Activated CD4-positive, alpha-beta T cell treated with anti-CD3 and anti-CD28 coated beads for 48 hours (primary cell): ENCODE results near the gene NOTCH1.

ENCODE experiments used
- DNase-seq: peaks from one replicate; pipeline ENCODE4 v3.0.0-alpha.2; 2020

Gene NOTCH1

GRCh38 chr9:136530461-136531089 is 15.3 kb downstream of the NOTCH1 start:
- DNase-seq = no peak

DNA sequence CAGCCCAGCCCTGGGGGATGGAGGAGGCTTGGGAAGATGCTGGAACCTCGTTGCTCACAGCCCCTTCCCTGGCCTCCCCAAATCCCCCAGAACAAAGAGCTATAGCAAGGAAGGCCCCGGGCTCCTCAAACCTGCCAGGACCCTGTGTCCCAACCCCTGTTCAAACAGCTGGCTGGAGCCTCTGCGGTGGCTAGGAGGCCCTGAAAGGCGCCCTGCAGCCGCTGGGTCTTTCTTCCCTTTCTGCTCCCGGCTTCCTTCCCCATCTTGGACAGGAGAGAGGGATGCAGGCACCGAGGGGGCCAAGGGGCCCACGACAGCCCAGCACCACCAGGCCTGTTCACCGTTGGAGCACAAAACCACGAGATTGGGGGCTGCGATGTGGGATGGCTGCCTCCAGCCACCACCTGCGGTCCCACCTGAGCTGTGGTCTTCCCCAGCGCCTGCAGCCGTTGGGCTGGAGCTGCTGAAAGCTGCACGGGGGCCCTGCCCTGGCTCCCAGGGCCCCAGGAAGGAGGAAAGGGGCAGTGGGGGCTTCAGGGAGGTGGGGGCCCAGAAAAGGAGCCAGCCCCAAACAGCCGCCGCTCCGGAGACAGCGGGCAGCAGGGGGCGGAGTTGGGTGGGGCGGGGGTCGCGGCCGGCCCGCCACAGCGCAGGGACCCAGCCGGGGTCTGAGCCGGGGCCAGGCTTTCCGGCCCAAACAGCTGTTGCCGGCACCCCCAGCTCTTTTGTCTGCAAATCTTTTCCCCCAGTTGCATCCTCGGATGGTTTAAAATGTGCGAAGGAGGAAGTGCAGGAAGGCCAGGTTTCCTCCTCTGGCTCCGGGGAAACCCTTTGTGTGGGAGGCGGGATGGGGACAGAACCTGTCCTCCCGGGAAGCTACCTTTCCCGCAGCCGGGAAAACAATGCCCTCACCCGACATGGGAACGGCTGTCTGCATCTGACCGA is 16.1 kb downstream of the NOTCH1 start:
- DNase-seq = no peak

DNA sequence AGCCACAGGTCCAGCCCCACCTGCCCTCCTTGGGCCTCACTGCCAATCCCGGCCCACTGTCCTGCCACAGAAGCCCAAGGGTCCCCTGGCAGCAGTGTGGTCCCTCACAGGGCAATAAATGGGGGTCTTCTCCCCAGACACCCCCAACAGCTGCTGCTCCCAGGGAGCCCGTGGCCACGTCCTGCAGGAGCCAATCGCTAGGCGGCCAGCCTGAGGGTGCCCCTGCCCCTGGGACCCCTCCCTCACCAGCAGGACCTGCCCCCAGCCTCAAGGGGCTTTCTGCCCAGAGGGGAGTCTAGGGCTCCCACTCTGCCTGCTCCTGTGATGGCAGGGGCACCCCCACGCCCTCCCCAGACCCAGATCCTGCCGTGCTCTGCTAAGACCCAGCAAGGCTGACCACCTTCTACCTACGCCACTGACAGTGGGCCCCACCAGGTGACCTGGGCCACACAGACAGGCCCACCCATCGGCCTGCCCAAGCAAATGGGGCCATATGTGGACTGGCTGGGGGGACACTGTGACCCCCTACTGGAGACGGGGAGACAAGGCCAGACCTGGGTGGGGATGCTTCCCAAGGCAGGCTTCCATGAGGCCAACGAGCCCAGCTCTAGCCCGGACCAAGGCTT is 17.0 kb downstream of the NOTCH1 start:
- DNase-seq = no peak

GRCh38 chr9:136527721-136528710 is 17.8 kb downstream of the NOTCH1 start:
- DNase-seq = no peak

DNA sequence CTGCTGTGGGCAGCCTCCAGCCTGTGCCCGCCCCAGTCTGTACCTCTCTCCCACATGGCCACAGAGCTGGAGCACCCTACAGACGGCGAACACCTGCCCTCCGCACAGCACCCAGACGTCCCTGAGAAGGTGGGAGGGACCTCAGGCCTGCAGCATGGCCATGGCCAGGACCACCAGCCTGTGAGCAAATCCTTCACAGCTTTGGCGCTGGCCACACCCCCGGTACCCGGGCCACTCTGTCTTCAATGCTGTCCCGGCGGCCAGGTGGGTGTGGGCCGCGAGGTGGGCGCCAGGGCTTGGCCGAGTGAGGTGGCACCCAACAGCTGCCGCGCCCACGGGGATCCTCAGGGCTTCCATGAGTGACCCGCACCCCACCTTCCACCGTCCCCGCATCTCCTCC is 18.7 kb downstream of the NOTCH1 start:
- DNase-seq = no peak

- no peak for DNase-seq
These were observed 19.2 kb downstream of the NOTCH1 start for GRCh38 chr9:136526625-136527066.

DNA sequence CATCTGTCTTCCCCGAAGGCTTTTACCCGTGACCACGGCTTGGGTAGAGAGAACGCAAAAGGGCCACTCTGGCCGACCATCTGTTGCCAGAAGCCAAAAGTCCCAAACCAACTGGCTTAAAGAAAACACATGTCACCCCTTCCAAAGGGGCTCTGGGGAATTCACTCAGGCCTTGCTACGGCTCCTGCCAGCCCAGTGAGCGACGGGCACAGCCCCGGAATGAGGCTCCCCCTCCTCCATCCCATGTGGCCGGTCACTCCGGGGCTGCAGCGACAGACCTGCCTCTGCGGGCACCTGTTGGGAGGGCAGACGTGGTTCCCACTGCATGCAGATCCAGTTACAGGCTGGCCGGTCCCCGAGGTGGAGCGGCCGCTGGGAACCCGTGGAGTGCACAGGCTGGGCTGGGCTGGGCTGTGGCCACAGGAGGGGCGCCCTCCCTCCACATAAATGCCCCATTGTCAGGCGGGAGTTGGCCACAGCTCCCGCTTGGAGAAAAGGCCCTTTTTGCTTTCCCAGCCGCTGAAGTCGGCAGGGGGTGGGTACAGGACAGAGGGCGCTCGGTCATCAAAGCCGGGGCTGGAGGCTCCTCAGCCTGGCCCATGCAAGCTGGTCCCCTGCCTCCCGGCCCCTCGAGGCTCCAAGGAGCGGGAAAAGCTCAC is 19.9 kb downstream of the NOTCH1 start:
- DNase-seq = no peak

DNA sequence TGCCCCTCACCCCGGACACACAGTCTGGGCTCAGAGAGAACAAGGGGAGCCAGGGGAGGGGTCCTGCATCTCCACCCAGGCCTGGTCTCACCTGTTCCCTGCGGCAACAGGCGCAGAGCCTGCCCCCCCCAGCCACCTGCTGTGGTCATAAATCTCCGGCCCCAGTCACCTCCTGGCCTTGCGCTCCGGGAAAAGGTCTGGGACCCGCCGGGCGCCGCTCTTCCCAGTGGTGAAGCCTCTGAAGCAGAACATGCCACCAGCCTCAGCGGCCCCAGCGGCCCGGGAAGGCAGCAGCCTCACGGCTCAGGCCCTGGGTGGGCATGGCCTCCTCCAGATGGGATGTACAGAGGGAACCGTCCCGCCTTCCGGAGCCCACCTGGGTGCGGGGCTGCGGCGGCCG is 20.6 kb downstream of the NOTCH1 start:
- DNase-seq = no peak

DNA sequence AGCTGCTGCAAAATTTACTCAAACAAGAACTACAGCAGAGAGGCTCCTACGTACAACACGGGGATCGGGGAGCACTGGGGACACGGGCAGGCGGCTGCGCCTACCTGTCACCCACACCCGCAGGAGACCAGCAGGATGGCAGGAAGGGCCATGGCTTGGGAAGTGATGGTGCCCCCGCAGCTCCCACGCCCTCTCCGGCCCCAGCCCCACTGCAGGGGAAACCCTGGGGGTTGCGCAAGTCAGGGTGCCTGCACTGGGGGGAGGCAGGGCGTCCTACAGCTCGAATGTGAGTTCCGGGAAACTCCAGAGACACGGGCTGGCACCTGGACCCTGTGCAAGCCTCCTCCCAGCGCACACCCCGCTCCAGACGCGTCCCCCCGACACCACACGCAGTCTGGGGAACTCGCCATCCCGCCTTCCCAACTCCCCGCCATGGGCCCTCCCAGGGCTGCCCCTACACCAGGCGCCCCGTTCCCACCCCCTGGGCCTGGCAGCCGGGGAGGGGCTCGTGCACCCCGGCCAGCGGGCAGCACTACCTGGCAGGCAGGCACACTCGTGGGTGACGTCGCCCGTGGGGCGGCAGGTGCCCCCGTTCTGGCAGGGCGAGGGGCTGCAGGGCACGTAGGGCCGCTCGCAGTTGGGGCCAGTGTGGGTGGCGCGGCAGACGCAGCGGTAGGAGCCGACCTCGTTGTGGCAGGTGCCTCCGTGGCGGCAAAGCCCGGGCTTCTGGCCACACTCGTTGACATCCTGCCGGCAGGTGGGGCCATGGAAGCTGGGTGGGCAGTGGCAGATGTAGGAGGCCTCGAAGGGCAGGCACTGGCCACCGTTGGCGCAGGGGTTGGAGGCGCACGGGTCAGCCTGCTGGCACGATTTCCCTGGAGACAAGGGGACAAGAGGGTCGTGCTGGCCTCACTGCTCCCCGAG is 23.3 kb downstream of the NOTCH1 start:
- no peak for DNase-seq

- no peak for DNase-seq
These were observed 24.3 kb downstream of the NOTCH1 start for GRCh38 chr9:136521537-136521936.

DNA sequence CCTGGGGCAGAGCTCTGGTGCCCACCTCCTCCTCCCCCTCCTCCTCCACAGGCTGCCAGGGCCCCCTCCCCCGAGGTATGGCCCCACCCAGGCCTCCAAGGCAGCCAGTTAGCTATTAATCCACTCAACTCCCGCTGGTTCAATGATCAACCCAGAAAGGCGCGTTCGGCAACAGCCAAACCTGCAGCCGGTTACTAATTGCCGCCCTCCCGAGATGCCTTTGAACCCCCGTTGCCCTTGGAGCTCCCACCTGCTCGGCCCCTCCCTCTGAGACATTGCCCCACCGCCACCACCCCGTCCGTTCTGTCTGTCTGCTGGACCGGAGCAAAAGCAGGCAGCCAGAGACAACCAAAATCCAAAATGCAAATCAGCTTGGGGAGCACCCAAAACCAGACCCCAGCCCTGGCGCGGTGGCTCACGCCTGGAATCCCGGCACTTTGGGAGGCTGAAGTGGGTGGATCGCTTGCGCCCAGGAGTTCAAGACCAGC is 25.8 kb downstream of the NOTCH1 start:
- no peak for DNase-seq

DNA sequence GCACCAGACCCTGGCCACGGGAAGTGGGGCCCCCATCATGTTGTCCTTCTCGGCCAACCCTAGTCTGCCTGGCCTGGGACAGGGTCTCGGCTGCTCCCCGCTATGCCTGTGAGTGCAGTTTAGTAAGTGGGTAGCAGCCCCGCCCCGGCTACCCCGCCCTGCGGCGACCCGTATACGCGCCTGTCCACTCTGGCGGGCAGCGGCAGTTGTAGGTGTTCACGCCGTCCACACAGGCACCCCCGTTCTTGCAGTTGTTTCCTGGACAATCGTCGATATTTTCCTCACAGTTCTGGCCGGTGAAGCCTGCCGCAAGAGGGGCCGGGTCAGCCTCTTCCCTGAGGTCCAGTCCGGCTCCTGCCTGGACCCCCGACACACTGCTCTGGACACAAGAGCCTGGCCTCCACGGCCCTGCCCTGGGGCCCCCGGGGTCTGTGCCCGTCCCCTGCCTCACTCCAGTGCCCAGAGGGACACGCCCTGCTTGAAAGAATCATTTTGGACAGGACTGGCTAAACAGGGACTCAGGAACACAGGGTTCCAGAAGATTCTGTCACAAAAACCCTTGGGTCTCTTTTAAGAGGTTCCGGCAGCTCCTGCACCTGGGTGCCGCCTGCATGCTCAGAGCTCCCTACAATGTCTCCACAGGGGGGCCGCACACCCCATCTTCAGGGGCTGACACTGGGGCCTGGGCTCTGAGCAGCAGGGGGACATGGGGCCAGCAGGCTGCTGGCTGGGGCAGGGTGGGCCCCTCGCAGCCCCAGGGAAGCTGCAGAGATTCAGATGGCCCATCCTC is 26.4 kb downstream of the NOTCH1 start:
- no peak for DNase-seq

DNA sequence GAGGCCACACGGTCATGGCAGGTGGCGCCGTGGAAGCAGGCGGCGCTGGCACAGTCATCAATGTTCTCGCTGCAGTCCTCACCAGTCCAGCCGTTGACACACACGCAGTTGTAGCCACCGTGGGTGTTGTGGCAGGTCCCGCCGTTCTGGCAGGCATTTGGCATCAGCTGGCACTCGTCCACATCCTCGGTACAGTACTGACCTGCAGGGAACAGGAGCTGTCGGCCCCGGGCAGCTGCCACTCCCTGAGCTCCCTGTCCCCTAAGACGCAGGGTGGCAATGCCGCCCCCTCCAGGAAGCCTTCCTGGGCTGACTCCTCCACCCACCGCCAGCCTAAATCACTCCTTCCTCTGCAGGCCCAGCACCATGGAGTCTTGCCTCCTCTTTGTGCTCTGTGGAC is 27.2 kb downstream of the NOTCH1 start:
- DNase-seq = no peak

DNA sequence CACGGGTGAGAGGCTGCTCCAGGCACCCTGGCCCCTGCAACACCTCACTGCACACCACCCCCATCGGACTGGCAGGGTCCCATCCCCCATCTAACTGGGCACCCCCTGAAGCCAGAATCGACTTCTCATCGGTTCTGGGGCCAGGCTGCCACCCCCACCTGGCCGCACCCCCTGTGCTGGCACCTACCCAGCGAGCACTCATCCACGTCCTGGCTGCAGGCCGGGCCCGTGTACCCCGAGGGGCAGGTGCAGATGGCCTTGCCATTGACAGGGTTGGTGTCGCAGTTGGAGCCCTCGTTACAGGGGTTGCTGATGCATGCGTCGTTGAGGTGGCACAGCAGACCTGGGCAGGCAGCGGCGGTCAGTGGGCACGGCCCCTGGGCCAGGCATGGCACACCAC is 27.9 kb downstream of the NOTCH1 start:
- DNase-seq = no peak

DNA sequence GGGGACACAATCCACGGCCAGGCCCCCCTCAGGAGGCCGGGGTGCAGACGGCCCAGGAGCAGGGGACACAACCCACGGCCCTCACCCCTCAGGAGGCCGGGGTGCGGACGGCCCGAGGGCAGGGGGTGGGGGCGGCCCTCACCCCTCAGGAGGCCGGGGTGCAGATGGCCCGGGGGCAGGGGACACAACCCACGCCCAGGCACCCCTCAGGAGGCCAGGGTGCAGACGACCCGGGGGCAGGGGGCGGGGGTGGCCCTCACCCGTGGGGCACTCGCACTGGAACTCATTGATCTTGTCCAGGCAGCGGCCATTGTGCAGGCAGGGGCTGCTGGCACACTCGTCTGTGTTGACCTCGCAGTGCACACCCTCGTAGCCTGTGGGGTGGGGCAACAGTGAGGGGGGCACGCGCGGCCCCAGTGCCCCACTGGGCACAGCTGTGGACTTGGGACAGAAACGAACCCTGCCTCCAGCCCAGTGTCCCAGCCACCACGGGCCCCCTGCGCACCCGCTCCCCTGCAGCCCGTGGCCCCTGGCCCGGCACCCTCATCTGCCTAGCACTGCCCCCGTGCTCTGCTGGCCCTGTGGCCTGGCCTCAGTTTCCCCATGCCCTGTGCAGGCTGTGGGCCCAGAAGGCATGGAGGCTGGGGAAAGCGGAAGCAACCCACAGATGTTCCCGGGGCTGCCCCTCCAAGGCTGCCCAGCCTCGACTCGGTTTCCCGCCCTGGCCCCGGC is 28.7 kb downstream of the NOTCH1 start:
- DNase-seq = no peak

DNA sequence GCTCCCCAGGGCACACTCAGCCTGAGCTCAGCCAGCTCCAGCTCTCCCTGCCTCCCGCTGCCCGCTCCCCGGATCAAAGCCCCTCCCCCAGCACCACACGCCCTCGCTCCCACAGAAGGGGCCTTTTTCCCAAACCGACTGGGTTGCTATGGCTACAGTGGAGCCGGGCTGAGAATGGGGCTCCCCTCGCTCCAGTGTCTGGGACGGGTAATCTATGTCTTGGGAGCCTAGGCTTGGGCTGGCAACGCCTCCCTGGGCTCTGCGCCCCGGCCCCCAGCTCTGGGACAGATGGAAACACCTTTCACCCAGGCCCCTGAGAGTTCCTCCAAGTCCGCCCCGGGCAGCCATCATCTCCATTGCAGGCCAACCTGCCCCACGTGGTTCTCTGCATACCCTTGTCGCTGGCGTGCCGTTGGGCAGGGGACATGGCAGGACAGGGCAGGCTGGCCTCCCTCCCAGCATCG is 29.6 kb downstream of the NOTCH1 start:
- DNase-seq = no peak

DNA sequence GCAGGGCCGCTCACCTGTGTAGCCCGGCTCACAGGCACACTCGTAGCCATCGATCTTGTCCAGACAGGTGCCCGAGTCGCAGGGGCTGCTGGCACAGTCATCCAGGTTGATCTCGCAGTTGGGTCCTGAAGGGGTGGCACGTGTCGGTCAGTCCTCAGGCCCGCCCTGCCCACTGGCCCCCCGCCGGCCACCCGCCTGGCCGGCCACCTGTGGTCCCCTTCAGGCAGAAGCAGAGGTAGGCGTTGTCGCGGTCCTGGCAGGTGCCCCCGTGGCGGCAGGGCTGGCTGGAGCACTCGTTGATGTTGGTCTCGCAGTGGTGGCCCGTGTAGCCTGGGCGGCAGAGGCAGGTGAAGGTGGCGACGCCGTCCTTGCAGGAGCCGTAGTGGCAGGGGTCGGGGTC is 30.6 kb downstream of the NOTCH1 start:
- no peak for DNase-seq

DNA sequence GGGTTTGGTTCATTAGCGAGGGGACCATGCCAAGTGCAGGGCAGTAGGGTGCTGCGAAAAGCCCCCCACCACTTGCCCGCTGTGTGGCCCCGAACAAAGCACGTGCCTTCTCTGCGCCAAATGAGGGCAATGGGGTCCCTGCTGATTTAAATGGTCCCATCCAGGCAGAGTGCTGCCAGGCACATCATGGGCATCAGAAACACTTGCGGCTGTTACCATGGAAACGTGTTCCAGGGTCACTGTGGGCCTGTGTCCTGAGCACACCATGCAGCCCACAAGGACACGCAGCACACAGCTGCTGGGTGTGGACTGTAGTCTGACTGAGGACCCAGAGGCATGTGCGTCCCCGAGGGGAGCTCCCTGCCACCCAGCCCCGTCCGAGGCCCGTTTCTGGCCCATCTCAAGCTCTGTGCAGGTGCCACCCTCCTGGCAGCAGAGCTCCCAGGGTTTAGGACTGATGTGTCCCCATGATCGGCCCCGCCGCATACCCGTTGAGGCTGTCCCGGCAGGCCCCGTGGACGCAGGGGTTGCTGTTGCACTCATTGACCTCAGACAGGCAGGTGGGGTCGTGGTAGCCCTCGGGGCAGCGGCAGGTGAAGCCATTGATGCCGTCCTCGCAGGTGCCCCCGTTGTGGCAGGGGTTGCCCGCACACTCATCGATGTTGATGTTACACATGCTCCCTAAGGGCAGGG is 31.7 kb downstream of the NOTCH1 start:
- no peak for DNase-seq
